Stimulated activated CD8-positive, alpha-beta memory T cell treated with anti-CD3 and anti-CD28 coated beads, Interleukin-12 subunit alpha, Interleukin-12 subunit beta, amount 100 ng/mL, for 24 hours (primary cell): ENCODE data around the gene PDE4D.
A peak's percentile ranks its signal among the peaks of the same experiment; 100 is the strongest.
"Not testable (repeated sequence)": the region's sequence is repeated elsewhere in the genome, so short reads cannot be mapped to it uniquely, and the experiment has no call there.

Experiments
- DNase-seq: peaks from one replicate; pipeline ENCODE4 v3.0.0-alpha.2; 2020; ENCODE audit errors: extremely low read depth

The PDE4D gene

DNA sequence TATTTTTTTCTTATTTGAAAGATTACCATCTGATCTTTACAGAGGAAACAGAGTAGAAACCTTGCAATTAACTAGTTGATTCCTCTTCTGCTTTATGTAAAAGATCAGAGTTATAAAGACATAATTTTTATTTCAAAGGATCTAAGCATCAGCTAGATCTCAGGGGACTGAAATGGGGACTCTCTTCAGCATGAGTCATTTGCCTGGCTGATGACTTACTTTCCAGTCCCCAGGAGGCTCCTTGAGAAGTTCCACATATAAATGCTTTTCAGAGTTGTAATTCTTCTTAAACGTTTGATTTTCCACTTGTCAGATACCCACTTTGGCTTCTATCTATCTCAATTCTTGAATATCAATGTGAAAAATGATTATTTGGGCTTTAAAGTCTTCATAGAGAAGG, 921.2 kb downstream of the PDE4D start:
- no peak for DNase-seq

DNA sequence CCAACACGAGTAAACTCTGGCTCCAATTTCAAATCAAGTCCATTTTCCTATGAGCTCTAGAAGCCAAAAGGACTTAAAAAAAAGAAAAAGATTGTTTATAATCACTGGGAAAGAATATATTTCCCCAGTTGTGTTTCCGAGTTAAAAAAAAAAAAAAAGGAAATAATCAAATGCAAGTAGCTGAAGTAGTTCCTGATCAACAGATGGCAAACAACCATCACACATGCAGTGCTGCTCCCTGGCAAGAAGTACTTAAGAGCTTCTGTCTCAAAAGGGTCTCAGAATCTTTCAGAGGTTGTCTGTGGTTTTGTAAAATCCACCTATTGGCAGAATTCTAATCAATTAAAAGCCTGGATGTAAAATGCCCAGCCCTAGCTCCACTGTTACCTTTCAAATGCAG, 922.8 kb downstream of the PDE4D start:
- DNase-seq: no peak

DNA sequence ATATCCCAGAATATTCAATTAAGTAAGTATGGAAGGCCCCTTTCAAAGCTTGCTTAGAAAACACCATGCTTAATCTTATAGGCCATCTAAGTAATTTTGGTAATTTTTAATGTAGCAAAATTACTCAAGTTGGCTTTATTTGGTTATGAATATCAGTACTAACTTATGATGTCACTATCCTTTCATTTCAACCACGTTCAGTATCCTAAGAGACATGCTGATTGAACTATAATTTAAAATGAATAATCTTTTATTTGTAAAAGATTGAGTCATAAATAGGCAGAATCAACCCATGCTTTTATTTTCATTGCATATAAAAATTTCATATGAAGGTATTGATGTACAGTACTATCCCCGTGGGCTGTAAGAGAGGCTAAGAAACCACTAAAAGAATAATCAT, 923.7 kb downstream of the PDE4D start:
- no peak for DNase-seq

DNA sequence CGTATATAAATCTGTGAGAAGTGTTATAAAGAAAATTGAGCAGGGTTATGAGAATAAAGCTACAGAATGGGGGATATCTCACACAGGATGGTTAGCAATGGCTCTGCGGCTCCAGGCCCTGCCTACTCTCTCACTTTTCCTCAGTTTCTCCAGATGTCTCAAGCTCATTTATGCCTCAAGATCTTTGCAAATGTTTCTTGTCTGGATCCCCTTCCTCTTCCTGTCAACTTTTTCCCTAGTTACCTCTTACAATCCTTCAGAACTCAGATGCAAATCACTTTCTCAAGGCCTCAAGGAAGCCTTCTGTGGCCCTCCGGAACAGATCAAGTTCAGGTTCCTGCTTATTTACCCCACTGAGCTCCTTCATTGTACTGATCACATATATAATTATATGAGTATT, 924.3 kb downstream of the PDE4D start:
- DNase-seq: no peak

DNA sequence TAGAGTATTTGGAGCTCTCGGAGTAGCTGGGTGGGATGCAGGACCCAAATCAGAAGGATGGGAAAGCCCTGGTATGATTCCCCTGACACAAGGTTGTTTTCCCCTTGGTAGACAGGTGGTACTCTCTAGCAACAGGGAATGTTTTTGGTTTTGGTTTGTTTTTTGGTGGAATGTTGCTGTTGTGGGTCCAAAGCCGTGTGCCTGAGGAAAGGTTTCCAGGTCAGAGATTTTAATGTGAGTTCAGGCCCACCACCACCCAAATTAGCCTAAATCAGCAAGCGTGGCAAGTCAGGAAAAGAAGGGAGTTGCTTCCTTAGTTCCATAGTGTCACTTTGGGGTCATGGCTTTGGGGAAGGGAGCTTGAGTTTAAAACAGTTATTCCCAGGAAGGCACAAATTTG, 925.2 kb downstream of the PDE4D start:
- DNase-seq: no peak

DNA sequence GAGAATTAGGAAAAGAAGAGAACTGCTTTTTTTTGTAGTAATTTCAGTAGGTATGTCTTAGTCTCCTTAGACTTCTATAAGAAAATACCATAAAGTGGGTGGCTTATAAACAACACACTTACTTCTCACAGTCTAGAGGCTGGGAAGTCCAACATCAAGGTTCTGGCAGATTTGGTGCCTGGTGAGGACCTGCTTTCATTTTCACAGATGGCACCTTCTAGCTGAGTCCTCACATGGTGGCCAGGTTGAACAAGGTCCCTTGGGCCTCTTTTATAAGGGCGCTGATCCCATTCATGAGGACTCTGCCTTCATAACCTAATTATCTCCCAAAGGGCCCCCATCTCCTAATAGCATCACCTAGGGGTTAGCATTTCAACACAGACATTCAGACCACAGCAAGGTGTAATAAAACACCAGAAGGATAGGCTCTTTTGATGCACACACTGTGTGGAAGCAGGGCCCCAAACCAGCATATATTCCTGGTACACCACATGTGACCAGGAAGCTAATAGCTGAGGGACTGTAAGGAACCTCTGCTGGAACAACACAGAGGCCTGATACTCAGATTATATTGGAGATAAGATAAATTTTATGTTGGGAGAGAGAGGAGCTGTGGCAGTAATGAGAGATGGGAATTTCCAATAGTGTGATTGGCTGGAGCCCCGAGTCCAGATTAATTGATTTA, 925.8 kb downstream of the PDE4D start:
- DNase-seq: no peak

DNA sequence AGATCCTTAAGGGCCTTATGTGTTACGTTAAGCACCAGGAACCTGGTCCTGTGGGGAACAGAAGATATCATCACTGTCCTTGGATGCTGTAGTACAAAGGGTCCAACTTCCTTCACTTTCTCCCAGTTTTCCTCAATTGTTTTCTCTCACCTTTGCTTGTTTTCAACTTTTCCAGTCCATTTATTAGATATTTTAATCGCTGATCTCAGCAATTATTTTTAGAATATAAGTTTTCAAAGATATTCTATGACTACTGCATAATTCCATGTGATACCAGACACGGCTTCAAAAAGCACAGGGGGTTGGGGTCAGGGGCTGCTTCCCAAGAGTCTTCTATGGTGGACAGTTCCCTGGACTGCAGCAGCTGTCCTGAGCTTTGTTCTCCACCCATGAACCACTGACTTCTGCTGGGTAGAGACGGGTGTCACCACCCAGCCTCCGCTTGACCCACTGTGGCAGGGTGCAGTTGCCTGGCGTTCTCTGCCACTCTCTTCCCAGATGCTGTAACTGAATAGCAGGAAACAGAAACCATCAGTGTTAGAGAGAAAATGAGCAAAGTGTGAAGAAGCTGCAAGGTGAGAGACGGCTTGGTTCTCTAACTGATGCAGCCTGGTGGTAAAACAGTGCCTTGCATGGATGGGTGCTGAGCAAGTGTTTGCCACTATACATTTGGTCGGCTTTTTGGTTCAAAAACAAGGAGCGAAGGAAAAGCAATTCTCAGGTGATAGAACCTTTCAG, 927.7 kb downstream of the PDE4D start:
- DNase-seq: no peak

DNA sequence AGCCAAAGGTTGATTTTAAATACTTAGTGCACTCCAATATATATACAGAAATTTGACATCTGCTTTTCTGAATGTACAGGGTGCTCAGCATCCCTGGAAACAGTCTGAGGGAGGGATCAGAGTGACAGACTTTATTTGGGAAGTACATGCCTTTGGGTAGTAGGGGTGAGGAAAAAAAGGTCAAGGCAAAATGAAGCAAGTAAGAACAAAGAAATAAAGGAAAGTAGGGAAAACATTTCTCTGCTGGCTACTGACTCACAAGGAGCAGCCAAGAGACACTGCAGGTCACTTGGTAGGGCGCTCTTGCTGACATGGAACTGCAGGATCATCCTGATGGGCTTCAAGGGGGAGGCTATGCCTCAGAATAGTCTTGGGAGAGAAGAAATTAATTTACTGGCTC, 929.7 kb downstream of the PDE4D start:
- DNase-seq: no peak

DNA sequence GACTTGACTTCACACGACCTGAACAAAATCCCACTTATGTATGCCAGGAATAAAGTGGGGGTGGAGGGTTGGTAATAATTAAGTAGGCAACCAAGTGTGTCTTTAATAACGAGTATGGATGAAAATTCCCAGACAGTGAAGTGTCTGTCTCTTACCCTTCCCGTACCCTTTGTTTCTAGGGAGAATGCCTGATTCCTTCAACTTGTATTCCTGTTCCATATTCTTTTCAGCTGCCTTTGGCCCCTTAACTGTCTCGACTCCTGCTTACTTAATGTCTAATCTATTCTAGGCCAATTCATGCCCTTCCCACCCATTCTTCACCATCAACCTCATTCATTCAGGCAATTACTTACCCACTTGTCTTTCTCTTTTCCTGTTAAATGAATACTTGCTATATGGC, 930.2 kb downstream of the PDE4D start:
- DNase-seq: no peak

DNA sequence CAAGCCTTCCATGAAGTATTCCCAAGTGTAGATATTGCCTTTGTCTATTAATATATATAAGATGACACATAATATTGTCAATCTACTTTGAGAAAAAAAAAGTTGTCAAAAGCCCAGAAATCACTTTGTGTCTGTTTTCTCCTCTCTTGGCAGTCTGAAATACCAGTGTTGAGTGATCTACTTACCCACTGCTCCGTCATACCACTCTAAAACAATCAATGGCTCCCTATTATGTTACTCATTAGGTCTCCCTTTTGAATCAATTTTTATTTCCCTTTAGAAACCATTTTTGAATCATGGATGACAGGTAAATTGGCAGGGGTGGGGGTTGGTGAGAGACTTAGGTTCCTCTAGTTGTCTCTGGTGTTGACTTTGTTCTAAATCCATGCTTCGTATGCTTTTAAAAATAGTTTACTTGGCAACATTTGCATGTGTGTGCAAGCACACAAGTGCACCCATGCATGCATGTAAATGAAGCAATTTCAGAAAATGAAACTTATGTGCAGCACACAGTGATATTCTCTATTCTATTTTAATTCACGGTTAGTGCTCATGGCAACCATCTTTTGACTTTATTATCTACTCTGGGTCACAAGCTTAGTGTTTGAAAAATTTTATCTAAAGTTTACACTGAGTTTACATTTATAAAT, 931.8 kb downstream of the PDE4D start:
- DNase-seq: no peak

DNA sequence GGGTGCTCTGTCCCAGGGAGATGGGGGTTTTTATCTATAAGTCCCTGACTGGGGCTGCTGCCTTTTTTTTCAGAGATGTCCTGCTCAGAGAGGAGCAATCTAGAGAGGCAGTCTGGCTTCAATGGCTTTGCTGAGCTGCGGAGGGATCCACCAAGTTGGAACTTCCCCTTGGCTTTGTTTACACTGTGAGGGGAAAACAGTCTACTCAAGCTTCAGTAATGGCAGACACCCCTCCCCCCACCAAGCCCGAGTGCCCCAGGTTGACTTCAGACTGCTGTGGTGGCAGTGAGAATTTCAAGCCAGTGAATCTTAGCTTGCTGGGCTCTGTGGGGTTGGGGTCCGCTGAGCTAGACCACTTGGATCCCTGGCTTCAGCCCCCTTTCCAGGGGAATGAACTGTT, 934.8 kb downstream of the PDE4D start:
- no peak for DNase-seq

DNA sequence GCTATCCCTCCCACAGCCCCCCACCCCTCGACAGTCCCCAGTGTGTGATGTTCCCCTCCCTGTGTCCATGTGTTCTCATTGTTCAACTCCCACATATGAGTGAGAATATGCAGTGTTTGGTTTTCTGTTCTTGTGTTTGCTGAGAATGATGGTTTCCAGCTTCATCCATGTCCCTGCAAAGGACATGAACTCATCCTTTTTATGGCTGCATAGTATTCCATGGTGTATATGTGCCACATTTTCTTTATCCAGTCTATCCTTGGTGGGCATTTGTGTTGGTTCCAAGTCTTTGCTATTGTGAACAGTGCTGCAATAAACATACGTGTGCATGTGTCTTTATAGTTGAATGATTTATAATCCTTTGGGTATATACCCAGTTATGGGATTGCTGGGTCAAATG, 940.3 kb downstream of the PDE4D start:
- not testable (repeated sequence) for DNase-seq

DNA sequence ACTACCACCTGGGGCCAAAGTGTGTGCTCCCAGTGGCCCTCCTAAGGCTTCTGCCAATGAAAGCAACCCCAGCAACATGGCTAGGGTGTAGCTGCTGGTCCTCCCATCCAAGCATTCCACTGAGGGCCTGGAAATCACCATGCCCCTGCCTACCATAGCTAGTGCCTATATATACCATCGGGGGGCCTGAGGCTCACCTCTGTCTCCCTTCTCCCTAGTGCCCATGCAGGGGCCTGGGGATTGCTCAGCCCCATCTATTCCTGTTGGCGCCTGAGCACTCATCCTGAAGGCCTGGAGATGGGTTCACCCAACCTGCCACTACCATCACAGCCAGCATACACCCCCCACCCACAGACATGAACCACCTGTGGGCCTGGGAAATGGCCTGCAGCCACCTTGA, 943.3 kb downstream of the PDE4D start:
- no peak for DNase-seq

DNA sequence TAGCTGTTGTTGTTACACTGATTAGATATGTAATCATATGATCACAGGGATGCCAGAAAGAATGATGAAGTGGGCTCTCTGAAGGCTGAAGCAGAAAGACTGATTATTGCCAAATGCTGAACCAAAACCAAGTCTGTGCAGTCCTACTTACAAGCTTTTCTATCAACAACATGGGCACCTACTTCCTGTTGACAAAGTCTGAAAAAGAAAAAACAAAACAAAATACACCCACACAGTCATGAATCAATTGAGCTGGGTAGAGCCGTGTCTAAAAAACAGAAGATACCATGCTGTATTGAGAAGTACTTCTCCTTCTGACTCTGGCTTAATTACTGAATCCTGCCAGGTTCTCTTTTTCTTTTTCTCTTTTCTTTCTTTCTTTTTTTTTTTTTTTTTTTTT, 947.3 kb downstream of the PDE4D start:
- DNase-seq: no peak

DNA sequence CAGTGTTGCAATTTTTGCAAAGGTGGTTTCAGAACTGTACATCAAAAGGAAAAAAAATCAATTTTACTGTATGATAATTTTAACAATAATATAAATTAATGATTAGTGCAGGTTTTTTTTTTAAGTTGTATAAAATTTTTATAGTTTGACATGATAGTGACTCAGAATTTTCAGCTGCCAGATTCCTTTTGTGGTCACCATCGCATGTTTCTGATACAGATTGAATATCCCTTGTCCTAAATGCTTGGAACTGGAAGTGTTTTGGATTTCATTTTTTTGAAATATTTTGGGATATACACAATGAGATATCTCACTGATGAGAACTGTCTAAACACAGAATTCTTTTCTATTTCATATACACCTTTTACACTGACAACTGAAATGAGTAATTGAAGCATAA, 949.3 kb downstream of the PDE4D start:
- no peak for DNase-seq

DNA sequence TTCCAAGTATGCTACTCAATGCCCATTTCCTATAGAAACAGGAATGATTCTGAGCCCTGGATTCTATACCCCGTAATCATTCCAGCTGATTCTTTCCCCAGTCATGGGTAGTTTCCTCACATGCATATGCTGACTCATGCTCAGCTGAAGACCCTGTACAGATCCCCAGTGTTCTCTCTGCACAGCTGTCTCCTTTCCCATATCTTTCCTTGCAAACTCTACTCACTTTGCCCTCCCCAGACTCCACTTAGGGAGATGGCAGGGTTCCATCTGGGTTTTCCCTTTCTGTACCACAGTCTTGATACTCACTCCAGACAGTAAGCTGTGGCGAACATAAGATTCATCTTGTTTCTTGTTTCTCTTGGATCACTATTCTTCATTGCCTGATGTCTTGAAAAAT, 953.1 kb downstream of the PDE4D start:
- DNase-seq: no peak

DNA sequence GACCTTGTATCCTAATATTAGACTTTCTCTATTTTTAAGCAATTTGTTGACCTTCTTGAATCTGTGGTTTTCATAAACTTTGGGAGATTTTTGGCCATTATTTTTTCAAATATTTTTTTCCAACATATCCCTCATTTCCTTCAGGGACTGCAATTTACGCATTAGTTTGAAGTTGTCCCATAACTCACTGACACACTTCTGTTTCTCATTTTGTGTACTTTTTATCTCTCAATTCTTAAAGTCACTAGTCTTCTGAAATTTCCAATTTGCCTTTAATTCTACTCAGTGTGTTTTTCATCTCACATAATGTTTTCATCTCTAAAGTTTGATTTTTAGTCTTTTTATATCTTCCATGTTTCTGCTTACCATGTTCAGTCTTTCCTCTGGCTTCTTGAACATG, 953.9 kb downstream of the PDE4D start:
- no peak for DNase-seq

DNA sequence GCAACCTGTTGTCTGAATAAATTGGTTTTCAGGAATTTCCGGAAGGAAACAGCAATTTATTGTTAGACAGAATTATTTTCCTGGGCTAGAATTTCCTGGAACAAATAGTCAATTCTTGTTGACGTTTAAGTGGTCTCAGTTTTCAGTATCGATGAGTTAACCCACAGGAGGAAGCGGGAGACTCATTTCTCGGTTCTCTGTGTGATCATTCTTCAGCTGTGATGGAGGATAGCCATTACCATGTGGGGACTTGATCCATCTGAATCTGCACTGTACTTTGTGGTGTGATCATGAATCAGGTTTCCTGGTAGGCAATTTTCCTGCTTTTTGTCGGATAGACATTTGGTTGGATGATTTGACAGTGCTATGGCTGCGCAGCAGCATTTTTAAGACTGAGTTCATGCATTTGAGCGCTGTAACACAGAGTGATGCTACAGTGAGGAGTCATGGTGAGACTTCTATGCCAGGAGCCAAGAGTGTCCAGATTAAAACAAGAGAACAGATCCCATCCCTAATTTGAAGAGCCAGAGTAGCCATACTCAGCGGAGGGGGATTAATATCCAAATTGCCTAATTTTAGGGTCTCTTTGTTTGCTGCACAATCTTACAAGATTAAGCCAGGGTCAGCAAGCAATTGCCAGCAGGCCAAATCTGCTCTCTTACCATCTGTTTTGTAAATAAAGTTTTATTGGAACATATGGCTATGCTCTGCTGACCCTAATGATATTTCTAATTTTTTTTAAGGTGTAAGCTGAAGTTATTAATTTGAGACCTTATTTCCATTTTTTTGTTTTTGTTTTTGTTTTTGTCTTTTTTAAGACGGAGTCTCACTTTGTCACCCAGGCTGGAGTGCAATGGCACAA, 954.7 kb downstream of the PDE4D start:
- DNase-seq: no peak

DNA sequence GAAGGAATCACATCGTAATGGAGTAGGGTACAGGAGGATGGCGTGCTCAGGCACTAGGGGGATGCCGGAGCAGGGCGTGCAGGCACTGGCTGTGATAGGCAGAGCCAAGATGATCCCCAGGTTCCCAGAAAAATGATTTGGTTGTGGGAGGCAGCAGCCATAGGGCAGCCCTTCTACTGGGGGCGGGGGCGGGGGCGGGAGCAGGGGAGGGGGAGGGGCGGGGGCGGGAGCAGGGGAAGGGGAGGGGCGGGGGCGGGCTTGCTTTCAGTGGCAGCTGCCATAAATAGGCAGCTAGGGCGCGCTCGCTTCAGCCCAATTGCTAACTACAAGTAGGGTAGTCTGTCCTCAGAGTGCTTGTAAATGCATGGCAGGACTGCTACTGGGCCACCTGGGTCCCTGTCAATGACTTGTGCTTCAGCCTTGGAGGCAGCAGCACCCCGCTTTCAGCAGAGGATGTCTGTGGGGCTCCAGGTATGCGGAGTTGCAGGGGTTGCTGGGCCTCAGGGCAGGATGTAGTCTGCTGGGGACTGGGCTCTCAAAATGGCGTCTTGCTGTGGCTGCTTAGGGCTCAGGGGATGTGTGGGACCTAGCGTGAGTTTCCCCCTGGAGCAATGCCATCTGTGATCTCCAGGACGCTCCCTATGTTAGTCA, 956.4 kb downstream of the PDE4D start:
- no peak for DNase-seq

DNA sequence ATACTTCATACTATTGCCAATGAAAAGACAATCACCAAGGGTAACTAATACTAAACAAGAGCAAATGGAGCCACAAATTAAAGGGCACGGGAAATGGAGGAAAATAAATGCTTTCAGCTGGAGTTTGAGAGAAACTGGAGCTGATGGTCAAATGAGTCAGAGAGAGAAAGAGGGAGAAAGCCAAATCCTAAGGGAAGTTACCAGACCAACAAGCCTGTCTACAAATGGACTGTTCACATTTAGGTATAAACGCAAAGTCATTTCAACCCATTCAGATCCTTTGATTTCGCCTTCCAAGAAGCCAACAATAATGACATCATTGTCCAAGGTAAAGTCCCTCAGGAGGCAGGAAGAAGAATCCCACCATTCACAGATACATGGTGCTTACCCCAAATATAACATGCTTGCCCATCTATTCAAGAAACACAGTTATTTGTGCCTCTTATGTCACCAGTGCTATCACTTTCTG, 958.9 kb downstream of the PDE4D start:
- no peak for DNase-seq

DNA sequence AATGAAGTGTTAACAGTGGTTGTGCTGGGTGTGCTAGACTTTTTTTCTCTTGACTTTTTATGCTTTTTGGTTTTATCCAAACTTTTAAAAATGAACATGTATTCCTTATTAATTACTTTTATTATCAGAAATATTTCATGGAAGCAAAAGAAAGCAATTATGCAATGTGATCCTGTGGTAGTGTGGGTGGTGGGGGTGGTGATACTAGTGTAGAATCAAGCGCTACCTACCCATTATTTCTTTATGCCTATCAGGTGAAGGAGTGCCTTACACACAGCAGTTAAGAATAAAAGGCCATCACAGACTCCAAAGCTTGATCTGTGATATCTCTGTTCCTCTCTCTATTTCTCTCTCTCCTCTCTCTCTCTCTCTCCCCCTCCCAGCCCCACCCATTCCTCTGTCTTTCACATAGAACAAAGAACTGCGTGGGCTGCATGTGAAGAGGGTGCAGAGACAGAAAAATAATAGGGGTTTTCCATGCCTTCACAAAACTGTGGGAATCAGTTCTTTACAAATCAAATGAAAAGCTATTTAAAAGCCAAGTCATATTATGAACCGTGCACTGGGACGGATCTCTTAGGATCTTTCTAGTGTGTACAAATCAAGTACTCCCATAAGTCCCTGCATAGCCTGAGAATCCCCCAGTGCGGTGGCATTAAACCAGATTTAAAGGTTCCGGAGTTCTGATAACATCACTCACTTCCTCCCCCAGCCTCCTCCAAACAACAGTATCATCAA, 959.5 kb downstream of the PDE4D start:
- peak; percentile 2 for DNase-seq
